ENCODE results near the gene CAPNS1. TPM values are rescaled to one million over a fixed set of nuclear protein-coding genes. Genes with fewer than 3 reads are reported as not detected.

The CAPNS1 gene
- total and polyA plus RNA-seq, 2 of the 13 experiments (the other 11 are each of a cell fraction or from before 2014, with no cell fraction given), result 322 to 526 TPM

GRCh38 chr19:36121486-36122124 lies 18.3 kb upstream of the CAPNS1 start:
- intact Hi-C loops (cut with micrococcal nuclease; ENCODE audit: unreplicated experiment) (loop anchor here (2.0 to 10.0 kb wide), 2 partner anchors 61 to 373 kb away; no protein-coding TSS in a partner anchor), in situ Hi-C loops (cut with HindIII; ENCODE audit: extremely low pct_ligation_motif_present, low pct_unique_long_range_greater_than_20kb) (no loop called here)
- Histone ChIP-seq H3K4me2 (ENCODE audit: low read depth, low read length) (peak overlapping the region; percentile 91; the same call in 1 of the 2 replicates), H3K79me2 (ENCODE audit: insufficient read depth, low read length) (peaks cover 18% of the 10 kb centered on the region), H4K20me1 (ENCODE audit: insufficient read depth, low read length) (no peaks in the 10 kb centered on the region), H3K4me3 (replicated peaks in 1 of 3; ENCODE audit: insufficient read depth in 1 of 3, low read depth in 2 of 3, low read length in 3 of 3) (peak overlapping the region in 2 of 3 experiments; percentile 23 to 77; a peak in 2 of 6 replicates), H3K36me3 (replicated peaks in 1 of 2; ENCODE audit: control insufficient read depth in 1 of 2, insufficient read depth in 2 of 2, low read length in 2 of 2) (peaks cover 16 to 36% of the 10 kb centered on the region in 2 experiments; a peak in 4 of 5 replicates), H3K9me3 (ENCODE audit: low read length) (no peaks in the 10 kb centered on the region), H2AFZ (ENCODE audit: low read length) (no peak overlapping the region), H3K9ac (ENCODE audit: insufficient read depth, low read depth, low read length) (peak overlapping the region; percentile 63; the same call in 1 of the 2 replicates), H3K4me1 (ENCODE audit: insufficient read depth, low read length) (peaks cover 52% of the 10 kb centered on the region), H3K27me3 (ENCODE audit: control insufficient read depth in 1 of 2, insufficient read depth in 2 of 2, low read length in 2 of 2) (no peaks in the 10 kb centered on the region), H3K27ac (ENCODE audit: extremely low read length, insufficient read depth, low read length) (peak overlapping the region; percentile 76)
- ChIA-PET CTCF (ENCODE audit: low intra/inter-chr PET ratio, low total read pairs) (no interaction called here), POLR2A (interaction anchor here (2.9 kb wide), 1 partner anchor 19 kb away, joined by 14 read pairs; the partner anchor contains the start of gene CAPNS1)
- WGBS (ENCODE audit: low lambda C conversion rate), result 92% methylated on average over 36 of the region's 49 CpGs
- BruUV-seq (replicated peaks), result no TSS peak
- FAIRE-seq (no peak), ATAC-seq (no peak), DNase-seq (ENCODE audit: low spot score) (no peak)
- no peak for TF ChIP-seq IRF2 (CRISPR knock-in tag; IDR thresholded peaks at IDR 0.05)
- TF ChIP-seq ZNF10 (CRISPR knock-in tag; IDR thresholded peaks at IDR 0.05; ENCODE audit: borderline replicate concordance, low read depth), result no peak
- TF ChIP-seq HMG20B (CRISPR knock-in tag; conservative IDR thresholded peaks at IDR 0.05), result no peak
- TF ChIP-seq SMAD3 (CRISPR knock-in tag; IDR thresholded peaks at IDR 0.05), result no peak
- TF ChIP-seq, protein P1, sequence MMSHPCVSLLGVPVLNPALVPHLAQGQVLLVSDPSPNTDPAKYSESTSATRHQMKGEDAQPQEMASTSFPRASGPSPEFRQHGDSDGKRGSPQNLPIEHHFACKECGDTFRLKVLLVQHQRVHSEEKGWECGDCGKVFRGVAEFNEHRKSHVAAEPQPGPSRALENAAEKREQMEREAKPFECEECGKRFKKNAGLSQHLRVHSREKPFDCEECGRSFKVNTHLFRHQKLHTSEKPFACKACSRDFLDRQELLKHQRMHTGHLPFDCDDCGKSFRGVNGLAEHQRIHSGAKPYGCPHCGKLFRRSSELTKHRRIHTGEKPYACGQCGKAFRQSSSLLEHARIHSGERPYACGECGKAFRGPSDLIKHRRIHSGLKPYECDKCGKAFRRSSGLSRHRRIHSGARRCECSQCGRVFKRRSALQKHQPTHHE (CRISPR knock-in tag; IDR thresholded peaks at IDR 0.05; ENCODE audit: borderline replicate concordance), result no peak
- TF ChIP-seq CAMTA2 (CRISPR knock-in tag; IDR thresholded peaks at IDR 0.05; ENCODE audit: borderline replicate concordance), result no peak
- TF ChIP-seq FIP1L1 (IDR thresholded peaks at IDR 0.05; ENCODE audit: borderline replicate concordance, insufficient read depth, low read depth, low read length), result no peak
- no peak for TF ChIP-seq PHF8 (CRISPR knock-in tag; IDR thresholded peaks at IDR 0.05)
- peak; percentile 80 for TF ChIP-seq AGO2 (optimal IDR thresholded peaks at IDR 0.05; ENCODE audit: low read depth, low read length)
- TF ChIP-seq, protein P2, sequence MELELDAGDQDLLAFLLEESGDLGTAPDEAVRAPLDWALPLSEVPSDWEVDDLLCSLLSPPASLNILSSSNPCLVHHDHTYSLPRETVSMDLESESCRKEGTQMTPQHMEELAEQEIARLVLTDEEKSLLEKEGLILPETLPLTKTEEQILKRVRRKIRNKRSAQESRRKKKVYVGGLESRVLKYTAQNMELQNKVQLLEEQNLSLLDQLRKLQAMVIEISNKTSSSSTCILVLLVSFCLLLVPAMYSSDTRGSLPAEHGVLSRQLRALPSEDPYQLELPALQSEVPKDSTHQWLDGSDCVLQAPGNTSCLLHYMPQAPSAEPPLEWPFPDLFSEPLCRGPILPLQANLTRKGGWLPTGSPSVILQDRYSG (CRISPR knock-in tag; IDR thresholded peaks at IDR 0.05), result no peak
- no peak for TF ChIP-seq ZNF513 (CRISPR knock-in tag; conservative IDR thresholded peaks at IDR 0.05)
- no peak for TF ChIP-seq CHCHD3 (CRISPR knock-in tag; IDR thresholded peaks at IDR 0.05)
- no peak for TF ChIP-seq PRDM4 (CRISPR knock-in tag; IDR thresholded peaks at IDR 0.05; ENCODE audit: borderline replicate concordance)
- TF ChIP-seq KLF6 (CRISPR knock-in tag; IDR thresholded peaks at IDR 0.05), result no peak
- TF ChIP-seq PCBP1 (IDR thresholded peaks at IDR 0.05; ENCODE audit: borderline replicate concordance, low read depth, low read length), result no peak
- peak; percentile 88 for TF ChIP-seq ZBTB38 (CRISPR knock-in tag; IDR thresholded peaks at IDR 0.05)
- no peak for TF ChIP-seq ZNF556 (CRISPR knock-in tag; IDR thresholded peaks at IDR 0.05; ENCODE audit: borderline replicate concordance)

All from HepG2 (cell line).